ENCODE results near the gene EVA1B. TPM values are rescaled to one million over a fixed set of nuclear protein-coding genes. Genes with fewer than 3 reads are reported as not detected.

Gene EVA1B
- polyA plus RNA-seq, 1 donor (not counting 4 experiments of a cell fraction or from before 2014, with no cell fraction given): 2.4 TPM

GRCh38 chr1:36298640-36299039 lies 24.8 kb downstream of the EVA1B start:
- H3K9ac ChIP-seq (ENCODE audit: control insufficient read depth, extremely low read depth, insufficient read depth, low read length): no peak overlapping the region
- TF ChIP-seq EZH2 (IDR thresholded peaks at IDR 0.05; ENCODE audit: low read length) (no peak), CTCF (optimal IDR thresholded peaks at IDR 0.05 in 1 of 3, IDR thresholded peaks at IDR 0.05 in 1 of 3, conservative IDR thresholded peaks at IDR 0.05 in 1 of 3; ENCODE audit: extremely low read depth in 1 of 3, insufficient read depth in 2 of 3, low read length in 3 of 3) (no peak)
- peaks cover 3% of the 10 kb centered on the region for H3K79me2 ChIP-seq (ENCODE audit: control insufficient read depth, insufficient read depth, low read length)
- H3K4me1 ChIP-seq (ENCODE audit: control insufficient read depth, extremely low read depth, insufficient read depth, low read length): peaks cover 15% of the 10 kb centered on the region
- H3K27me3 ChIP-seq (ENCODE audit: control insufficient read depth, extremely low read depth, insufficient read depth, low read length): no peaks in the 10 kb centered on the region
- no peaks in the 10 kb centered on the region for H4K20me1 ChIP-seq (ENCODE audit: control insufficient read depth, extremely low read depth, insufficient read depth, low read length)
- no peak overlapping the region for H3K4me3 ChIP-seq (ENCODE audit: control insufficient read depth in 2 of 3, extremely low read depth in 1 of 3, insufficient read depth in 2 of 3, low read depth in 1 of 3, low read length in 3 of 3)
- FAIRE-seq: no peak
- H3K27ac ChIP-seq (ENCODE audit: control insufficient read depth, insufficient read depth, low read length): no peak overlapping the region
- dilution Hi-C loops (cut with MboI; ENCODE audit: extremely low pct_ligation_motif_present, low sequenced_read_pairs): no loop called here
- no peak for DNase-seq (ENCODE audit: low read depth, low spot score)
- no peaks in the 10 kb centered on the region for H3K9me3 ChIP-seq (ENCODE audit: control insufficient read depth, low read depth, low read length)
- no peaks in the 10 kb centered on the region for H3K9me1 ChIP-seq (ENCODE audit: control insufficient read depth, extremely low read depth, insufficient read depth, low read length)
- H3K4me2 ChIP-seq (ENCODE audit: control insufficient read depth, extremely low read depth, insufficient read depth, low read depth, low read length): no peak overlapping the region
- peaks cover 24 to 44% of the 10 kb centered on the region in 2 experiments for H3K36me3 ChIP-seq (ENCODE audit: control insufficient read depth in 2 of 2, extremely low read depth in 1 of 2, insufficient read depth in 2 of 2, low read length in 2 of 2)
- H2AFZ ChIP-seq (ENCODE audit: control insufficient read depth, low read length): no peak overlapping the region

- Histone ChIP-seq H3K4me3 (ENCODE audit: control insufficient read depth in 2 of 3, extremely low read depth in 1 of 3, insufficient read depth in 2 of 3, low read depth in 1 of 3, low read length in 3 of 3) (no peak overlapping the region), H3K27me3 (ENCODE audit: control insufficient read depth, extremely low read depth, insufficient read depth, low read length) (no peaks in the 10 kb centered on the region), H3K9ac (ENCODE audit: control insufficient read depth, extremely low read depth, insufficient read depth, low read length) (no peak overlapping the region), H3K27ac (ENCODE audit: control insufficient read depth, insufficient read depth, low read length) (peak overlapping the region; percentile 20), H4K20me1 (ENCODE audit: control insufficient read depth, extremely low read depth, insufficient read depth, low read length) (no peaks in the 10 kb centered on the region), H3K36me3 (ENCODE audit: control insufficient read depth in 2 of 2, extremely low read depth in 1 of 2, insufficient read depth in 2 of 2, low read length in 2 of 2) (peaks cover 25 to 35% of the 10 kb centered on the region in 2 experiments), H3K9me1 (ENCODE audit: control insufficient read depth, extremely low read depth, insufficient read depth, low read length) (no peaks in the 10 kb centered on the region), H2AFZ (ENCODE audit: control insufficient read depth, low read length) (no peak overlapping the region), H3K4me2 (ENCODE audit: control insufficient read depth, extremely low read depth, insufficient read depth, low read depth, low read length) (no peak overlapping the region), H3K4me1 (ENCODE audit: control insufficient read depth, extremely low read depth, insufficient read depth, low read length) (peaks cover 15% of the 10 kb centered on the region), H3K79me2 (ENCODE audit: control insufficient read depth, insufficient read depth, low read length) (peaks cover 2% of the 10 kb centered on the region), H3K9me3 (ENCODE audit: control insufficient read depth, low read depth, low read length) (no peaks in the 10 kb centered on the region)
- FAIRE-seq: no peak
- TF ChIP-seq EZH2 (IDR thresholded peaks at IDR 0.05; ENCODE audit: low read length) (no peak), CTCF (optimal IDR thresholded peaks at IDR 0.05 in 1 of 3, IDR thresholded peaks at IDR 0.05 in 1 of 3, conservative IDR thresholded peaks at IDR 0.05 in 1 of 3; ENCODE audit: extremely low read depth in 1 of 3, insufficient read depth in 2 of 3, low read length in 3 of 3) (no peak)
- no peak for DNase-seq (ENCODE audit: low read depth, low spot score)
- dilution Hi-C loops (cut with MboI; ENCODE audit: extremely low pct_ligation_motif_present, low sequenced_read_pairs): no loop called here
These were observed 26.4 kb downstream of the EVA1B start for GRCh38 chr1:36297062-36297461.
